ENCODE measurements around the gene C7orf57. TPM values are rescaled to one million over a fixed set of nuclear protein-coding genes. Genes with fewer than 3 reads are reported as not detected.
A peak's percentile ranks its signal among the peaks of the same experiment; 100 is the strongest.

The C7orf57 gene
- total RNA-seq, 1 donor: under 0.01 TPM

- H4K20me1 ChIP-seq (ENCODE audit: insufficient read depth, low read length): no peaks in the 10 kb centered on the region
- no peak overlapping the region for H3K4me2 ChIP-seq (ENCODE audit: insufficient read depth, low read length)
- H3K36me3 ChIP-seq (ENCODE audit: insufficient read depth, low read length): peaks cover 41% of the 10 kb centered on the region
- no peak for DNase-seq (ENCODE audit: insufficient read length, low spot score, missing footprints)
- H3K27me3 ChIP-seq (ENCODE audit: insufficient read depth, low read length): no peaks in the 10 kb centered on the region
- no peak overlapping the region for H3K27ac ChIP-seq (ENCODE audit: low read depth, low read length)
- no peak overlapping the region for H3K4me3 ChIP-seq (ENCODE audit: insufficient read depth, low read length)
- no peak overlapping the region for H2AFZ ChIP-seq (ENCODE audit: low read length)
- H3K9me3 ChIP-seq (ENCODE audit: low read depth, low read length): no peaks in the 10 kb centered on the region
- TF ChIP-seq, protein P1, sequence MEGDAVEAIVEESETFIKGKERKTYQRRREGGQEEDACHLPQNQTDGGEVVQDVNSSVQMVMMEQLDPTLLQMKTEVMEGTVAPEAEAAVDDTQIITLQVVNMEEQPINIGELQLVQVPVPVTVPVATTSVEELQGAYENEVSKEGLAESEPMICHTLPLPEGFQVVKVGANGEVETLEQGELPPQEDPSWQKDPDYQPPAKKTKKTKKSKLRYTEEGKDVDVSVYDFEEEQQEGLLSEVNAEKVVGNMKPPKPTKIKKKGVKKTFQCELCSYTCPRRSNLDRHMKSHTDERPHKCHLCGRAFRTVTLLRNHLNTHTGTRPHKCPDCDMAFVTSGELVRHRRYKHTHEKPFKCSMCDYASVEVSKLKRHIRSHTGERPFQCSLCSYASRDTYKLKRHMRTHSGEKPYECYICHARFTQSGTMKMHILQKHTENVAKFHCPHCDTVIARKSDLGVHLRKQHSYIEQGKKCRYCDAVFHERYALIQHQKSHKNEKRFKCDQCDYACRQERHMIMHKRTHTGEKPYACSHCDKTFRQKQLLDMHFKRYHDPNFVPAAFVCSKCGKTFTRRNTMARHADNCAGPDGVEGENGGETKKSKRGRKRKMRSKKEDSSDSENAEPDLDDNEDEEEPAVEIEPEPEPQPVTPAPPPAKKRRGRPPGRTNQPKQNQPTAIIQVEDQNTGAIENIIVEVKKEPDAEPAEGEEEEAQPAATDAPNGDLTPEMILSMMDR (IDR thresholded peaks at IDR 0.05; ENCODE audit: extremely low read depth, low read depth, low read length): no peak
- peaks cover 10% of the 10 kb centered on the region for H3K4me1 ChIP-seq (ENCODE audit: insufficient read depth, low read length)
- H3K79me2 ChIP-seq (ENCODE audit: insufficient read depth, low read length): no peaks in the 10 kb centered on the region
Measured at GRCh38 chr7:48107926-48108472, 72.7 kb downstream of the C7orf57 start.

DNA sequence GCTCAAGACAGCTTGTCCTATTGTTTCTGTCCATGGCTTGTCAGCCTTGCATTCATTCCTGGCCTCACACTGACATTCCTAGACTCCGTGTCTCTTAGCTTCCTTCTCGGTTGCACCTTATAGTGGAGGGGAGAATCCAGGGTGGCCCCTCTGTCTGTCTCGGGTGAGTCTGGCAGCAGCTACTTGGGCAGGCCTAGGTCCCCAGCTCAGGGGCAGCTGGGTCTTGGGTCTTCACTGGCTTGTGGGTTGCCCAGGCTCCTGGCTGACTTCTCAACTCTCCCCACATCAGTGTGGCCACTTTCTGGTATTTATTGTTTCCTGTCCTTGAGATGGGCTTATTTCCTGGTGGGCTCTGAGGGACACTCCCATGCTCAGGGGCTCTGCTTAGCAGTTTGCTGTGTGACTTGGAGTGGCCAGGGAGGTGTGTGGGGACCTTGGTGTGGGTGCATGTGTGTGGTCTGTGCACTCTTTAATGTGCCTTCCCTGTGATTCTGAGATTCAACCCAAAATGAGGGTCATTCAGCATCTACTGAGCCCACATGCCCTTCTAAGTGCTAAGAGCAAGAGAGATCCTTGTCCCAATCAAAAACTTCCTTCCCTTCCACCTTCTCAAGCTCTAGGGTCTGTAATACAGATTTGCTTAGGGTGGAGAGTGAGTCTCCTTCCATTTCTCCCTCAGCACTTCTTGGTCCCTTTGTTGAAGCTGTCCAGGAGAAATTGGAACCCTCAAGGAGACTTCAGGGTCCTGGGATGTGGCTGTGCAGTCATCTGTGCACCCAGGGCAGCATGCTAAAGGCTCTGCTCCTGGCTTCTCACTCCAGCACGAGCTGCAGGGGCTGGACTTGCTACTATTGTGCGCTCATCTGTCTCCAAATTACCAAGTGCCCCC, 73.9 kb downstream of the C7orf57 start:
- Histone ChIP-seq H4K20me1 (ENCODE audit: insufficient read depth, low read length) (no peaks in the 10 kb centered on the region), H2AFZ (ENCODE audit: low read length) (no peak overlapping the region), H3K79me2 (ENCODE audit: insufficient read depth, low read length) (no peaks in the 10 kb centered on the region), H3K9me3 (ENCODE audit: low read depth, low read length) (no peaks in the 10 kb centered on the region), H3K4me2 (ENCODE audit: insufficient read depth, low read length) (no peak overlapping the region), H3K27me3 (ENCODE audit: insufficient read depth, low read length) (no peaks in the 10 kb centered on the region), H3K4me3 (ENCODE audit: insufficient read depth, low read length) (no peak overlapping the region), H3K36me3 (ENCODE audit: insufficient read depth, low read length) (peaks cover 33% of the 10 kb centered on the region), H3K4me1 (ENCODE audit: insufficient read depth, low read length) (peaks cover 11% of the 10 kb centered on the region), H3K27ac (ENCODE audit: low read depth, low read length) (no peak overlapping the region)
- TF ChIP-seq, protein P1 (IDR thresholded peaks at IDR 0.05; ENCODE audit: extremely low read depth, low read depth, low read length): no peak
- peak; percentile 57 for DNase-seq (ENCODE audit: insufficient read length, low spot score, missing footprints)

GRCh38 chr7:48109848-48110663, 74.7 kb downstream of the C7orf57 start:
- peak; percentile 62 for DNase-seq (ENCODE audit: insufficient read length, low spot score, missing footprints)
- no peak overlapping the region for H2AFZ ChIP-seq (ENCODE audit: low read length)
- H3K36me3 ChIP-seq (ENCODE audit: insufficient read depth, low read length): peaks cover 25% of the 10 kb centered on the region
- H4K20me1 ChIP-seq (ENCODE audit: insufficient read depth, low read length): no peaks in the 10 kb centered on the region
- H3K4me2 ChIP-seq (ENCODE audit: insufficient read depth, low read length): no peak overlapping the region
- H3K27ac ChIP-seq (ENCODE audit: low read depth, low read length): no peak overlapping the region
- no peaks in the 10 kb centered on the region for H3K9me3 ChIP-seq (ENCODE audit: low read depth, low read length)
- H3K79me2 ChIP-seq (ENCODE audit: insufficient read depth, low read length): no peaks in the 10 kb centered on the region
- H3K4me1 ChIP-seq (ENCODE audit: insufficient read depth, low read length): peaks cover 11% of the 10 kb centered on the region
- H3K27me3 ChIP-seq (ENCODE audit: insufficient read depth, low read length): no peaks in the 10 kb centered on the region
- TF ChIP-seq, protein P1 (IDR thresholded peaks at IDR 0.05; ENCODE audit: extremely low read depth, low read depth, low read length): peak; percentile 99
- no peak overlapping the region for H3K4me3 ChIP-seq (ENCODE audit: insufficient read depth, low read length)

All from osteoblast (primary cell).